Measurements from ENCODE around the gene KL. TPM values are rescaled to one million over a fixed set of nuclear protein-coding genes. Genes with fewer than 3 reads are reported as not detected.

KL gene
- total RNA-seq, 1 experiment from 2014 or later, result not detected

- no peaks in the 10 kb centered on the region for H3K9me3 ChIP-seq (ENCODE audit: control insufficient read depth in 1 of 2, insufficient read depth in 1 of 2, low read depth in 1 of 2, low read length in 2 of 2)
- no peaks in the 10 kb centered on the region for H3K4me1 ChIP-seq (ENCODE audit: control insufficient read depth in 1 of 2, insufficient read depth in 2 of 2, low read length in 2 of 2)
- intact Hi-C loops (cut with micrococcal nuclease), result no loop called here
- H3K9me2 ChIP-seq (ENCODE audit: insufficient read depth), result no peaks in the 10 kb centered on the region
- H3K36me3 ChIP-seq (ENCODE audit: control insufficient read depth in 1 of 2, insufficient read depth in 2 of 2, low read length in 2 of 2), result no peaks in the 10 kb centered on the region
- H3K4me3 ChIP-seq (replicated peaks in 1 of 2; ENCODE audit: low read depth in 1 of 2, low read length in 2 of 2), result no peak overlapping the region
- H4K20me1 ChIP-seq (ENCODE audit: insufficient read depth), result no peaks in the 10 kb centered on the region
- H3K79me2 ChIP-seq (ENCODE audit: insufficient read depth, low read length), result no peaks in the 10 kb centered on the region
- BruUV-seq (replicated peaks), result no TSS peak
- DNase-seq (ENCODE audit: low read depth, low spot score) (no peak), ATAC-seq (no peak)
- ChIA-PET POLR2A (no interaction called here), RAD21 (ENCODE audit: low non-redundant PET in 1 of 2, low total read pairs in 2 of 2, uncharacterized antibody in 2 of 2, unreplicated experiment in 2 of 2) (no interaction called here), CTCF (no interaction called here)
- no peak overlapping the region for H3K27ac ChIP-seq (ENCODE audit: low read depth, low read length)
- no peak for TF ChIP-seq EZH2phosphoT487 (IDR thresholded peaks at IDR 0.05; ENCODE audit: borderline replicate concordance)
- no peak for TF ChIP-seq SIN3A (IDR thresholded peaks at IDR 0.05; ENCODE audit: low read depth)
- no peak for TF ChIP-seq REST (IDR thresholded peaks at IDR 0.05; ENCODE audit: low read depth)
- TF ChIP-seq CTCF (IDR thresholded peaks at IDR 0.05 in 2 of 3, conservative IDR thresholded peaks at IDR 0.05 in 1 of 3; ENCODE audit: borderline replicate concordance in 1 of 3, insufficient read depth in 1 of 3, low read depth in 2 of 3, low read length in 2 of 3), result no peak
- TF ChIP-seq EZH2 (IDR thresholded peaks at IDR 0.05), result no peak
- TF ChIP-seq CBX3 (IDR thresholded peaks at IDR 0.05; ENCODE audit: low read depth), result no peak
- TF ChIP-seq ATF3 (IDR thresholded peaks at IDR 0.05), result no peak
- TF ChIP-seq SRF (IDR thresholded peaks at IDR 0.05; ENCODE audit: low read depth), result no peak
- no peak for TF ChIP-seq MAX (IDR thresholded peaks at IDR 0.05)
- TF ChIP-seq ELF1 (IDR thresholded peaks at IDR 0.05; ENCODE audit: borderline replicate concordance, low read depth), result no peak
- no peak for TF ChIP-seq ZFX (IDR thresholded peaks at IDR 0.05)
- no peak for TF ChIP-seq TCF7L2 (IDR thresholded peaks at IDR 0.05; ENCODE audit: borderline replicate concordance, extremely low read depth, insufficient read depth, insufficient read length)
- H3K27me3 ChIP-seq (ENCODE audit: insufficient read depth, low read length), result no peaks in the 10 kb centered on the region
- H3K4me2 ChIP-seq (ENCODE audit: low read length), result no peak overlapping the region
- H2AFZ ChIP-seq (ENCODE audit: low read depth, low read length, poor library complexity, severe bottlenecking), result no peak overlapping the region
- no peak overlapping the region for H3K9ac ChIP-seq (ENCODE audit: low read length)
Observed at GRCh38 chr13:33011828-33012470, 4.3 kb upstream of the KL start.

Measured in HCT116 (cell line).